NCI-H1930 (cell line): ENCODE measurements around the gene FOXRED1.
"Not testable (repeated sequence)": the region's sequence is repeated elsewhere in the genome, so short reads cannot be mapped to it uniquely, and the experiment has no call there.

Experiments
- DNase-seq, 2 experiments: peaks; one replicate each; lab custom pipeline; 2025; lab: John Stamatoyannopoulos, UW

Gene FOXRED1

DNA sequence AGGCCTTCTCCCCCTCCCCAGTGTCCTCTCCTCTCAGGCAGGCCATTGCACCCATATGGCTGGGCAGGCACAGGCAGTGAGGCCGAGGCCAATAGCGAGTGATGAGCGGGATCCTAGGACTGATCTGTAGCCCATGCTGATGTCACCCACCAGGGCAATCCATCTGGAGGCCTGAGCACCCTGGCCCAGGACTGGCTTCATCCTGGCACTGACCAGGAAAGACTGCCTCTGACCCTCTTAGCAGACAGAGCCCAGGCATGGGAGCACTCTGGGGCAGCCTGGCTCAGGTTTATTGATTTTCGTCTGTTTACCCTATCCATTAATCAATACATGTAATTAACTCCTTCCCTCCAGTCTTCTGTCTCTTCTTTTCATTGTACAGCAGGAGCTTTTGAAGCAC is 8.8 kb downstream of the FOXRED1 start:
- DNase-seq: no peak

DNA sequence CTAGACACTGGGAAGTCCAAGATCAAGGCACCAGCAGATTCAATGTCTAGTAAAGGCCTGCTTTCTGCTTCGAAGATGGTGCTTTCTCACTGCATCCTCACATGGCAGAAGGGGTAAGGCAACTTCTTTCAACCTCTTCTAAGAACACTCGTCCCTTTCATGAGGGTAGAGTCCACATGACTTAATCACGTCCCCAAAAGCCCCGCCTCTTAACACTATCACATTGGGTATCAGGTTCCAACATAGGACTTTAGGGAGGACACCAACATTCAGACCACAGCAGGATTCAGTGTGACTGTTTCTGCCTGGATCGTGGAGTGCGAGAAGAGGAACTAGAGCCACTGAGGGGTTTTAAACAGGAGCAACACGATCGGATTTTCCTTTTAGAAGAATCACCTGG is 10.2 kb downstream of the FOXRED1 start:
- DNase-seq: no peak

DNA sequence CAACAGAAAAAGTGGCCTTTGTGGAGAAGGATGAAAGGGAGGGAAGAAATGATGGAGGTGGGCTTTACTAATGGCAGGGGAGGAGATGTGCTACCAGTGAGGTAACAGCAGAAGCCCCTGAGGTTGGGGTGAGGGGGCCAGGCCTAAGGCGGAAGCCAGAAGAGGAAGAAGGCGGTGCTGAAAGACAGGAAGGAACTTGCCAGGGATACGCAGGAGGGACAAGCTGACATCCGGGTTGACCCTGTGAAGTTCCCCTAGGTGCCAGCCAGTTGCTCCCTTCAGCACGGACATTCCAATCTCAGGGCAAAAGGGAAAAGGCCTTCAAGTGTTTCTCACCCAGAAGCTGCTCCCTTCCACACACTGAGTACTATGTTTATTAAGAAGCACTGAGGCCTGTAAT is 11.6 kb downstream of the FOXRED1 start:
- DNase-seq: no peak

DNA sequence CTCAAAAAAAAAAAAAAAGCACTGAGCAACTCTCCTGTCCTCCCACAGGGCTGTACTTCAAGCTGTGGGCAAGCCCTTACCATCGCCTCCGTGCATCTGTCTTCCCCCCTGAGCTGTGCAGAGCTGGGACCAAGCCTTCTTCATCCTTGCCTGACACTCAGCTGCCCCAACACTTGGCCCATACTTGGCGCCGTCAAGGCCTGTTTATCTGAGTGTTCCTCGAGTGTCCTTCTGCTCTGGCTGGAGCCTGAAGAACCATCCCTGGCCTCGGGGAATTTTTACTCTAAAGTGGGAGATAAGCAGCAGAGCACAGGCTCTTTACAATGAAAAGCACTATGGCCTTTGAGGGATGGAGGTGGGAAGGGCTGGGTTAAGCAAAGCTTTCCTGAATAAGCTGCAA is 12.3 kb downstream of the FOXRED1 start:
- no peak for DNase-seq

DNA sequence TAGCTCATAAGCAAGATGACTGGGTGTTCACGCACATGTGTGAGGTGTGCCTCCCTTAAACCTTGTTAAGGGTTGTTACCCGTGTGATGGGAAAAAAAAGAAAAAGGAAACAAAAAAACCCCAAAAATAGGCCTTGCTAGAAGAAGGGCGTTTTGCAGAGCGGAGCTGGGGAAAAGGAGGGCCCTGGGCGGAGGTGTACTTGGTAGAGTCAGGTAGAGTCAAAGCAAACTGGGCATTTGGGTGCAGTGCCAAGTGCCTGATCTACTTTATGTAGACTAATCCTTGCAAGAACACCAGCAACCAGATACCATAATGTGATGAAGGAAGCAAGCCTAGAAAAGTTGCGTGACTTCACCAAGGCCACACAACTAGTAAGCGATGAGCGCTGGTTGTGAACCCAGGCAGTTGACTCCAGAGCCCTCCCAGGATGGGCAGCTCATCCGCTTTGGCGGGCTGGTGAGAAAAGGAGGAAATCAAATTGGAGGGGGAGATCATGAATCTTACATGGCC is 12.8 kb downstream of the FOXRED1 start:
- no peak for DNase-seq

DNA sequence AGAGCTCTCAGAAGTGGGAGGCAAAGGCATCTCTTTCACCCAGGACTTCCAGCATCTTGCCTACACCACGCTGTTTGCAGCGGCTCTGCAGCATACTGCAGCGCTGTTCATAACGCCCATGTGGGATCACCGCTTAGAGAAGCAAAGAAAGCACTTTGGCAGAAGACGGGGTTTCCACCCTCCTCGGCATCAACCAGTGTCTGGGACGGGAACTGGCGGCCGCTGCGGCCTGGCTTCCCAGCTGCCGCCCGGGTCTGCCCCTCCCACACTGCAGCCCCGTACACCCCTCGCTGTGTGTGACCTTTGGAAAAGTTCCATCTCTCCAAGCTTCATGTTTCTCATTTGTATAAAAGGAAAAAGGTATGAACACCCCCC is 13.4 kb downstream of the FOXRED1 start:
- DNase-seq: no peak

DNA sequence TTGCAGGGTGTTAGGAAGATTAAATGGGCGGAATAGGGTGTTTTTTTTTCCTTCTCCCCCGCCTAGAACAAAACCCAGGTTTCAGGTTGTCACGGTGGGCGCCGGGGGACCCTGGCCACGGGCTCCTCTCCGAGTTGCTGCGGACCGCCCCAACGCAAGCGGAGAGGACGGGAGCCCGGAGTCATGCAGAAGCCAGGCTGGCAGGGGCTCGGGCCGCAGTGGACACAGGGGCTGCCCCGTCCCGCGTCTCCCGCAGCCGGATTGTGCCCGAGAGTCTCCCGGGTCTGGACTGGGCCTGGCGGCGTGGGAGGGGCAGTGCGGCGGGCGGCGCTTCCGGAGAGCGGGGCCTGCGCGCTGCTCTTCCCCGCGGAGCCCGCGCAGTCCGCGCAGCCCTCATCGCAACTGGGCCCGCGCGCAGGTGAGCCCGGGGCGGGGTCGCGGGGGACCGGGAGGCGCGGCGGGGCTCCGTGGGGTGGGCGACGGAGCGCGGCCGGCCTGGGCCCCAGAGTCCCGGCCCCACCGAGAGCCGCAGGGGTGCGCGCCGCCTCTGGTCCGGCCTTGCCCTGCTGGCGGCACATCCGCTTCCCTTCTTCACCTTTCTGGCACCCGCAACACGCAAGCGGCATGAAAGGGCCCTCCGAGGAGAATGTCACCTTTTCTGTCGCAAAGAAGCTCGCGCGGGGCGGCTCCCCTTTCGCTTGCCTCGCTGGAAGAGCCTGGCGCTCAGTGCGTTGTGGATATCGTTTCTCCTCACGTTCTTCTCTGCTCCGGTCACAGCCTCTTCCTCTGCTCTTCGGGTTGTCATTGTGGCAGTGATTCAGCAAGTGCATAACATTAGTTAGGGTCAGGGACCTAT is 14.0 kb downstream of the FOXRED1 start, which contains the start of gene TIRAP:
TIRAP (plus strand) TSS at position 358 of the 856 bp plus-strand sequence. CDS start 7,802 bp downstream, outside the sequence.
- DNase-seq: peak; percentile 6 to 50

DNA sequence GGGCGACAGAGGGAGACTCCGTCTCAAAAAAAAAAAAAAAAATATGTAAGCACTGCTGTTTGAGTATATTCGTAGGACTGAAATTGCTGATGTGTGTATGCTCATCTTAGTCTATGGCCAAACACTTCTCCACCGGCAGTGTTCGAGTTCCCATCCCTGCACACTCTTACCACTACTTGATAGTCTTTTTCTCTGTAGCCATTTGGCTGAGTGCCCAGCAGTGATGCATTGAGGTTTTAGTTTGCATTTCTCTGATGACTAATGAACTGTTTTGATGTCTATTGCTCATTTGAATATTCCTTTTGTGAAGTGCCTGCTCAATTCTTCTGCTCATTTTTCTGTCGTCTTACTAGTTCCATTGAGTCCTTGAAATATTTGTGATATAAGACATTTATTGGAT is 15.9 kb downstream of the FOXRED1 start:
- DNase-seq: no peak

DNA sequence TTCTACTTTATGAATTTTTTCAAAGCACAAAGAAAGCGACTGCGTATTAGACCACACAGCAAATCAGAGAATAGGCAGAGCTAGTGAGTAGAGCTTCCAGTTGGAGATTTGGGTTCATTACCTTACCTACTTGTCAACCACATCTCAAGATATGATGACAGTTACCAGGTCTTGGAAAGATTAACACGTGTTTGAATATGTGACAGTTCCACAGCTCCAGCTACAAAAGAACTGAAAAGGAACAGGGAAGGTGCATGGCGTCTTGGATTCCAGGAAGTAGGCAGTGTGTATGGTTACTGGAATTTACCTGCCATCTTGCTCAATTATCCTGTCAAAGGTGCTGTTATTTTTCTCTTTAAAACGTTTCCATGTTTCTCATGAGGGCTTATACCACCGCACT is 19.3 kb downstream of the FOXRED1 start:
- no peak for DNase-seq

DNA sequence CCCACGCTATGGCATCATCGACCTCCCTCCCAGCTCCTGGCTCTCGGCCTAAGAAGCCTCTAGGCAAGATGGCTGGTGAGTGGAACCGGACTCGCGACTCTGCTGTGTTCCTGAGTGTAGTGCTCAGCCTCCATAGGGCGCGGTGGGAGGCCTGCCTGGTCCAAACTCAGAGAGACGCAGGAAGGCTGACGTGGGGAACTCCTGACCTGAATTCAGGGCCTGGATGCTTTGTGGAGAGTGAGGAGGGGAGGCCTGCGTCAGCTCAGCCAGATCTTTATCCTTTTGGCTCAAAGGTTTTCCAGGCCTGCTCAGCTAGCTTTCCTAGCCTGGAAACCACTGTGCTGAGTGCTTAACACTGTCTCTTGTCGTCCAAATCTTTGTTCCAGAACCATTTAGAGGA is 21.9 kb downstream of the FOXRED1 start:
- no peak for DNase-seq

DNA sequence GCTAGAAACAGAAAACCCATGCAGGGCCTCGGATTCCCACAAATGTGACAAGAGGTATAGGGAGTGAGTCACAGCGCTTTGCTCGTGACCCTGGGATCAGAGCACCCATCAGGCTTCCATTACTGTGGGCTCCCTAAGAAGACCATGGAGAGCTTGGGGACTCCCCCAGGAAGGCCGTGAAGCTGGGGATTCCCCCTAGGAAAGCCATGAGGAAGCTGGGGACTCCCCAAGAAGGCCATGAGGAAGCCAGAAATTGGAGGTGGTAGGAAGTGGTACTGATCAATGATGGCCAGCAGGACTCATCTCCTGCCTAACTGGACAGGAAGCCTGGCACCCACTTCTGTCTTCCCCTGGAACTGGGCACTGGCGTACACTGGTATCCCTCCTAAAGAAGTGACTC is 24.8 kb downstream of the FOXRED1 start:
- no peak for DNase-seq

DNA sequence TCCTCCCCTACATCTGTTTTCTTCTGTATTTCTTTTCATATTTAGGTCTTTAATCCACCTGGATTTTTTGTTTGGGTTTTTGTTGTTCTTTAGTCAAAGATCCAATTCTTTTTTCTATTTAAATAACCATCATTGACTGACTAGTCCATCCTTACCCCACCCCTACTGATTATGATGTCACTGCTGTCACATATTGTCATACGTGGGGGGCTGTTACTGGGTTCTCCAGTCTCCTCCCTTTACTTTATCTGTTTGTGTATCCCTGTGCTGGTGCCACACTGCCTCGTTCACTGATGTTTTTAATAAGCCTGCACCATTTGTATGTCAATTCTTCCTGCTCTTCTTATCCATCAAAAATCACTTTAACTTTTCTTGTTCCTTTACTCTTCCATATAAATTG is 28.1 kb downstream of the FOXRED1 start:
- DNase-seq: no peak

DNA sequence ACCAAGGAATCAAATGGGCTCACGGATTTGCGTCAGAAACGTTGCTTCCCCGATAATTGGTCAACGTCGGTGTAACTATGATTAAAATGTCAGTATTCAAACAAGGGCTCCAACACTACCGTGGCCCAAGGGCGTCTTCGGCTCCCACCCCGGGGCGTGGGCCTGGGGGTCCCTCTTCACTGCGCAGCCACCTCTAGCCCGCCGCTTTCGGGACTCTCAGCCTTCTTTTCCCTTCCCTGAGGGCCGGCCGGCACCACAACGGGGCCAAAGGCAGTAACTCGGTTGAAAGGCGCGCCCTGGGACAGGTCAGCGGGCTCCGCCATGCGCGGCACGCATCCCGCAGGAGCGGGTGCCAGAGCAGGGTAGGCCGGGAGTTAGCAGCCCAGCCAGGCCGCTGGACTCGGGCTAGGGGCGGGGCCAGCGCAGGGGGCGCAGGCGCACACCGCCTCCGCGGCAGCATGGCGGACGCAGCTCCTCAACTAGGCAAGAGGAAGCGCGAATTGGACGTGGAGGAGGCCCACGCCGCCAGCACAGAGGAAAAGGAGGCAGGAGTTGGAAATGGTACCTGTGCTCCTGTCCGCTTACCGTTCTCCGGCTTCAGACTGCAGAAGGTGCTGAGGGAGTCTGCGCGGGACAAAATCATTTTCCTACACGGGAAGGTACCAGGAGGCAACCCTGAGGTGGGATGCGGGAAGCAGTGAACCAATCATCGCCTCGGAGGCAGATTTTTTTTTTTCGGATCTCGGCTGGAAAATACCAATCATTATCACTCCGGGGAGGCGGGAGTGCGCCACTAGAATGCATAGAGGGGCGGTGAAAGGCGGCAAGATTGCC is 34.9 kb downstream of the FOXRED1 start, which contains the start of gene DCPS:
DCPS (plus strand) TSS at position 438 of the 834 bp plus-strand sequence; CDS start at position 459, 21 bp downstream.
- peak; percentile 81 to 89 for DNase-seq

DNA sequence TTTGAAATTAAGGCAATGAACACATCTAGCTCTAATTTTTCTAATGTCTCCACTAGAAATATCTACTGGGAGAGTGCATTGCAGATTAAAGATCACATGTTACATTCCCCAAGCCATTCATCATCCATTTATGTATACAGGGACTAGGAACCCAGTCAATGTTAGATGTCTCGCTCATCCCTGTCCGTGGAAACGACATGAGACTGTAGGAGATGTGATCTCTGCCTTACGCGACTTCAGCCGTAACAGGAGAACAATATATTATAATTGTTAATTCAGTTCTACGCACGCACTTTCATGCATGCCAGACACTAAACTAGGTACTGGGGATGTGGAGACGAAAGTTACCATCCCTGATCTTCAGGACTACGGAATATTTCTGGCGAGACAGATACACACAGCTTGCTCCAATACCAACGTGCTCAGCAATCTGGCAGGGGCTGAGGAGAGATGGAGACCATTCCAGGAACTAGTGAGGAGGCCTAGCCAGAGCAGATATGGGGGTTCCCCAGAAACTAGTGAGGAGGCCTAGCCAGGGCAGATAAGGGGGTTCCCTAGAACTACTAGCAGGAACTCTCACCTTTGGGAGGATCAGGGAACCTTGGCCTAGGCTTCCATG is 35.6 kb downstream of the FOXRED1 start:
- DNase-seq: no peak

DNA sequence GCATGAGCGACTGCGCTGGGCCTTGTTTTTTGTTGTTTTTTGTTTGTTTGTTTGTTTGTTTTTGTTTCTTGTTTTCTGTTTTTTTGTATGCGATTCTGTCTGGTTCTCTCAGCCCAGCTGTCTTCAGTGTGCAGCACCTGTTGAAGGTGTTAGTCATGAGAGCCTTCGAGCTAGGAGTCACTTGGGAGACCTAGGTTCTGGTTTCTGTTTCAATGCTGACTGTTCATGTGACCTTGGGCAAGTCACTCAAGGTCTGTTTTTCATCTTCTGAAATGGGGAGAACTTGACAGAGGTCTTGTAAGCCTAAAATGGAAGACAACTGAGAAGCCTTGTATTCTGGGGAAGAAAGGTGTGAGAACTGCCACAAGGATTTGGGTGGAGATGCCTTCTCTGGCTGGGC is 36.7 kb downstream of the FOXRED1 start:
- no peak for DNase-seq

DNA sequence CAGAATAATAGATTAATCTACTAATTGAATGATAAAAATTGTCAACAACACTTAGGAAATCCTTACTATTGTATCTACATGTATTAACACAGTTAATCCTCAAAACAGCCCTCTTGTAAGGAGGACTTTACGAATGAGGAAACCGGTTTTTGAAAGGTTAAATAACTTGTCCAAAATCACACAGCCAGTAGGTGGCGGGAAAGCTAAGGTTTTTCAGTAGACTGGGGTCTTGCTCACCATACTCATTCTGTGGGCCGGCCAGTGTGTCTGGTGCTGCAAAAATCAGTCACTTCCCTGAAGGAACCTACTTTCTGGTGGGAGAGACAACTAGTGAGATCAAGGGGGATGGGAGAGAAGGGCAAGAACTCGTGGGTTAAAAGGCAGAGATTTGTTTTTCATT is 38.8 kb downstream of the FOXRED1 start:
- no peak for DNase-seq

DNA sequence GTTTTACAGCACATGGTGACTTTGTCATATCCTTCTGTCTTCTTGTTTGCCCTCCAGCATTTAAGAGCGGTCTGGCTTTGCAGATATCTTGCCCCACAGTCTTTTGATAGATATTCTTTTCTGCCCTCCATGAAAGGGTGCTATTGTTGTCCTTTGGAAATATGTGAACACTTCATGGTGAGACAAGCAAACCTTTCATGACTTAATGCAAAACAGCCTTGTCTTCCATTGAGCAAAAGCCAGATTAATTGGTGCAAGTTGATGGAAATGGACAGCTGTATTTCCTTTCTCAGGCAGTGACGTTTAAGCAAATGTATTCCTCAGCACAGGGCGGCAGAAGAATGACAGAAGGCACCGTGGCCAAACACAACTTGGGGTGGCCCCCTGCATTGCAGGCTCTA is 39.3 kb downstream of the FOXRED1 start:
- no peak for DNase-seq

DNA sequence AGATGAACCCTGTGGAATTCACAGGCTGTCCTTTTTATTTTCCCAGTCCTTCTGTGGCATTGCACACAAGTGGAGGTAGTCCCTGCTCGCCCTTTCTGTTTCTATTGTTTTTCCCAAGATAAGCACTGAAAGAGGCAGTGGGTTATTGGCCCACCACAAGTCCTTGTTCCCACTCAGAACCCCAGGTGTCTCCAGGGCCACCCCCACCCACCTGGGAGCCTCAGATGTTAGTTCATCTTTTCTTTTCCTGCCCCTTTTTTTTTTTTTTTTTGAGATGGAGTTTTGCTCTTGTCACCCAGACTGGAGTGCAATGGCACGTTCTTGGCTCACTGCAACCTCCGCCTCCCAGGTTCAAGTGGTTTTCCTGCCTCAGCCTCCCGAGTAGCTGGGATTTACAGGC is 39.8 kb downstream of the FOXRED1 start:
- DNase-seq: not testable (repeated sequence)

DNA sequence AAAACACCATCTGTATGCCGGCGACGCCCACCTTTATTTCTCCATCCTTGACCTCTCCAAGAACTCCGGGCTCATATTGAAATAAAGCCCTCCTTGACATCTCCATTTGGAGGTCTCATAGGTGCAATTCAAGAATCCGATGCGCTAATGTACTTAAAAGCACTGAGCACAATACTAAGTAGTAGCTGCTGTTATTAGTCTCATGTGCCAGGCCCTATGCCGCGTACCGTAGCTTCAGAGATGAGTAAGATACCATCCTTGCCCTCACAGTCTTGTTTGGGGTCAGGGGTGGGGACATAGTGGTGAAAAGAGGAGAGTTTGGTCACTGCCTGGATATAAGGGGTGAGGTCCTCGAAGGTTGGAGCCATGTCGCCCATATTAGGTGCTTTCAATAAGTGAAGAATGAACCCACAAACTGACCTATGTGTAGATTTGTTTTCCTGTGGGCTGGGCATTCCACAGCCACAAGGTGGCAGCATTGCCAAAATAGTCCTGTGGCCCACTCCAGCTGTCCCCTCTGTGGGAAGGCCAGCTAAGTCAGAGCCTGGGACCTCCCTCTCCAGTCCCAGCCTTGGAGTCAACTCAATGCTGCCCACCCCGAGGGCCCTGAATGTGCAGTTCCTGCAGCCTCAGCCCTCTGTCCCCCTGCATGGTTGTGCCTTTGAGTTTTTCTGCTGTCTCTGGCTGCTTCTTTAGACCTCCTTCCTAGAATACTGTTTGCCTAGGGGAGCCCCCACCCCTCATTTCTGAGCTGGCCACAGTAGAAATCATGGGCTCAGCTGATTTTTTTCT is 41.4 kb downstream of the FOXRED1 start:
- peak; percentile 31 to 38 for DNase-seq

DNA sequence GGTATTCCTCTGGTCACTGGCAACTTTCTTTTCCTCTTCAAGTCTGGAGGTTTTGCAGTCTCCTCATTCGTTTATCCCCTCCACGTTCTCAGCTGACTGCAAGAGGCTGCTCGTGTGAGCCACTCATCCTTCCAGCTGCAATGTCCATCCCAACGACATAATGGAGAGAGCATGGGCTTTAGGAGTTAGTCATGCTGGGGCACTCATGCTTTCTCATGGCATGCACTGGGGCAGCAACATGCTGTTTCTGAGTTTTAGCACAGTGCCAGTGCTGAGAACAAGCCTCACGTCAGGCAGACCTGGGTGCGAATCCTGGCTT is 42.0 kb downstream of the FOXRED1 start:
- DNase-seq: no peak

DNA sequence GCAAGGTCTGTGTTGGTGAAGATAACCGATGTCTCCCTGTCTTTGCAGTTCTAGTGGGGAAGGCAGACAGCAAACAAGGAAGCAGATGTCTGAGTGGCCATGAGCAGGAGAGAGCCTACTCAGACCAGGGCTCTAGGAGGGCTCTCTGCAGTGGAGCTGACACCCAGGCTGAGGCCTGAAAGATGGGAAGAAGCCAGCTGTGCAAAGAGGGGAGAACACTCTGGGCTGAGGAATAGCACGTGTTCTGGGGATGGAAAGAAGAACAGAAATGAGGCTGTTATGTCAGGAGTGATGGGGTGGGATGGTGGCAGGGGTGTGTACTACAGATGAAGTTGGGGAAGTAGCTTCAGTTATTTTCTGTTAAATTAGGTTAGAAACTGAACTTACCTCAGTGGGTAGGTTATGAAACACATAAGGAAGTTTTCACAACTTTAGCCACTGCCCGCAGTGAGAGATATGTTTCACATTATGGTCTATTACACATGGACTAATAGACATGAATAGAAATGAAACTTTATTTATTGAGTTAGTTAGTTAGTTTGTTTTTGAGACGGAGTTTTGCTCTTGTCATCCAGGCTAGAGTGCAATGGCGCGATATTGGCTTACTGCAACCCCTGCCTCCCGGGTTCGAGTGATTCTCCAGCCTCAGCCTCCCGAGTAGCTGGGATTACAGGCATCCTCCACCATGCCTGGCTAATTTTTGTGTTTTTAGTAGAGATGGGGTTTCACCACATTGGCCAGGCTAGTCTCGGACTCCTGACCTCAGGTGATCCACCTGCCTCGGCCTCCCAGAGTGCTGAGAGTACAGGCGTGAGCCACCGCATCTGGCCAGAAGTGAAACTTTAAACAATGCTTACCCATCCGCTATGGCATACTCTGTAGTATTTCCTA is 42.7 kb downstream of the FOXRED1 start:
- DNase-seq: no peak
